Lung (tissue), 12 donors: ENCODE results near the gene HECTD2. TPM values are rescaled to one million over a fixed set of nuclear protein-coding genes. Genes with fewer than 3 reads are reported as not detected.

Experiments used
- ATAC-seq: fragments of 200-7000 bp; cut with Tn5 transposase; one replicate; pipeline ENCODE4 v1.9.1; 2020; ENCODE audit warnings: moderate number of reproducible peaks; ENCODE audit not compliant: insufficient read depth, low FRiP score
- DNase-seq, 3 donors: peaks; one replicate each; pipeline ENCODE4 v3.0.0-alpha.2; 2013 to 2017
- H3K27ac ChIP-seq, 2 donors: one replicate each; pipeline ENCODE4 v1.5.1; 2013; ENCODE audit warnings: mild to moderate bottlenecking in 2 of 2, moderate library complexity in 2 of 2, control low read depth in 1 of 2, inconsistent platforms in 1 of 2, low read depth in 1 of 2, low read length in 1 of 2
- H3K27me3 ChIP-seq, 3 donors: one replicate each; pipeline ENCODE4 v1.5.1; 2013; ENCODE audit warnings: low read length in 2 of 3; ENCODE audit not compliant: control insufficient read depth in 3 of 3, insufficient read depth in 3 of 3
- H3K36me3 ChIP-seq, 4 donors: one replicate each; pipeline ENCODE4 v1.5.1; 2013; ENCODE audit warnings: low read length in 4 of 4, mild to moderate bottlenecking in 1 of 4, moderate library complexity in 1 of 4; ENCODE audit not compliant: control insufficient read depth in 4 of 4, insufficient read depth in 4 of 4
- H3K4me1 ChIP-seq, 5 donors: one replicate each; pipeline ENCODE4 v1.5.1; 2013; ENCODE audit warnings: low read length in 5 of 5, mild to moderate bottlenecking in 2 of 5, moderate library complexity in 1 of 5; ENCODE audit not compliant: control insufficient read depth in 5 of 5, insufficient read depth in 5 of 5
- H3K4me3 ChIP-seq: one replicate; pipeline ENCODE4 v1.5.1; 2013; ENCODE audit warnings: mild to moderate bottlenecking, control low read depth, moderate library complexity
- H3K9ac ChIP-seq, 2 donors: one replicate each; pipeline ENCODE4 v1.5.1; 2013; ENCODE audit warnings: low read length in 2 of 2, control low read depth in 1 of 2; ENCODE audit not compliant: insufficient read depth in 1 of 2
- H3K9me3 ChIP-seq, 4 donors: one replicate each; pipeline ENCODE4 v1.5.1; 2013; ENCODE audit warnings: low read length in 3 of 4, mild to moderate bottlenecking in 1 of 4, moderate library complexity in 1 of 4; ENCODE audit not compliant: control insufficient read depth in 4 of 4, insufficient read depth in 3 of 4
- CTCF ChIP-seq: IDR thresholded peaks from 2 replicates; pipeline ENCODE4 v1.5.1; 2012; ENCODE audit warnings: mild to moderate bottlenecking; ENCODE audit errors: control extremely low read depth, extremely low read depth
- WGBS, 2 donors: extraction: QIAGEN DNeasy Blood & Tissue Kit; methylation state at CpG; one replicate each; pipeline ENCODE4 v1.1.7; 2013; 5-methylcytosine and 5-hydroxymethylcytosine counted together
- polyA plus RNA-seq, 2 donors: library from polyadenylated mRNA; stranded (reverse); fragments of 200-250 nt; gene quantifications; one replicate each; pipeline ENCODE4 v1.2.1, GENCODE V29; 2013
- total RNA-seq, 2 donors: library from RNA; depleted of rRNA in 1 of 2; stranded (reverse); fragments of >200 nt in 1 of 2; gene quantifications; one replicate each; pipeline ENCODE4 v1.2.1, GENCODE V29; 2014 to 2021
- donor health status: control.
- donor health status: control.
- donor health status: Bipolar disorder and iron deficiency.
- donor health status: healthy.
- donor health status: DM: yes; HTN: yes; CAD: no.

Gene HECTD2
- total and polyA plus RNA-seq, 4 donors = 3.1 to 50.8 (median 7.2) TPM

- WGBS, 2 donors = 83 to 94% methylated on average over 3 of the region's 3 CpGs
- H3K9me3 ChIP-seq = no peaks in the 10 kb centered on the region
- no peak for TF ChIP-seq CTCF
- peaks cover 0 to 2% (median 0%) of the 10 kb centered on the region in 4 donors for H3K36me3 ChIP-seq
- no peaks in the 10 kb centered on the region for H3K27me3 ChIP-seq
- no peak overlapping the region for H3K4me3 ChIP-seq
- H3K9ac ChIP-seq = no peak overlapping the region
- H3K4me1 ChIP-seq = peaks cover 0 to 10% (median 0%) of the 10 kb centered on the region in 5 donors
- H3K27ac ChIP-seq = no peak overlapping the region
- ATAC-seq (no peak), DNase-seq (no peak)
Measured at GRCh38 chr10:91406322-91406721, 3.8 kb upstream of the HECTD2 start.

- Histone ChIP-seq H3K27ac (peak overlapping the region; percentile 99 to 100), H3K9me3 (no peaks in the 10 kb centered on the region), H3K36me3 (peaks cover 0 to 2% (median 0%) of the 10 kb centered on the region in 4 donors), H3K9ac (peak overlapping the region; percentile 96 to 99), H3K27me3 (no peaks in the 10 kb centered on the region), H3K4me3 (peak overlapping the region; percentile 92), H3K4me1 (peaks cover 0 to 27% (median 3%) of the 10 kb centered on the region in 5 donors)
- 2 to 3% methylated on average over 28 to 31 of the region's 31 CpGs for WGBS, 2 donors
- TF ChIP-seq CTCF = no peak
- DNase-seq (peak; percentile 93 to 96 (median 95)), ATAC-seq (peak; percentile 81)
Measured at GRCh38 chr10:91409069-91409868, 875 bp upstream of the HECTD2 start.

DNA sequence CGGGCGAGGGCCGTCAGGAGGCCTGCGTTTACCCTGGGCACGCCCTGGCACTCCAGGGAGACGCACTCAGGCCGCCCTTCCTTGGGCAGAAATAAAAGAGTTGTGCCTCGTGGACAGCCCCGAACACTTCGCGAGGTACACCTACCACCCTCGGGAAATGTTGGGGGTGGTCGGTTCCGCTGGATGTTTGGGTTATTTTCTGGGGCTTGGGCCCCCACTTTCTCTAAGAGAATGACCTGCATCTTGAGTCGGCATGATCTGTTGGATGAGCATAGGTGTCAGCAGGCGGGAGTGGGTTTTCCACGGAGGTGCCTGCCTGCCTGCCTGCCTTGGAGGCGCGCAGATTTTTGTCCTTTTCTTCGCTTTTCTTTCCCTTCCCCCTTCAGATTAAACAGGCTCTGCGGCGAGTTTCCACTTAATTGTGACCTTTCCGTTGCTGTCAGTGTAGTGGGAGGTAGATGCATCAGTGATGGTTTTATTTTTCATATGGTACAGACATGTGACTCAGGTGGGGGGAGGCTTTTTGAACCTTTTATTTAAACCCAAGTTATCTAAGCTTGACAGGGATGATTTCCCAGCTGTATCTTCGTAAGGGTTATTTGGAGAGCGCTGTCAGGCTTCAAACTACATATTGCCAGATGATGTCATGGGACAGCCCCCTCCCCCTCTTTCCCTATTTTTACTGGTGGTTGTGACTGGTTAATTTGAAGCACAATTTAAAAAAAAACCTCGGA, 661 bp downstream of the HECTD2 start:
- Histone ChIP-seq H3K27ac (peak overlapping the region; percentile 99 to 100), H3K36me3 (peaks cover 0 to 2% (median 0%) of the 10 kb centered on the region in 4 donors), H3K4me3 (peak overlapping the region; percentile 92), H3K9me3 (no peaks in the 10 kb centered on the region), H3K9ac (peak overlapping the region; percentile 87 to 97), H3K4me1 (peaks cover 1 to 41% (median 7%) of the 10 kb centered on the region in 5 donors), H3K27me3 (no peaks in the 10 kb centered on the region)
- TF ChIP-seq CTCF = no peak
- WGBS, 2 donors = 8 to 15% methylated on average over 19 to 26 of the region's 26 CpGs
- DNase-seq (peak; percentile 79 to 93 (median 92)), ATAC-seq (peak; percentile 70)
